ENCODE measurements around the gene ANXA3. TPM values are rescaled to one million over a fixed set of nuclear protein-coding genes. Genes with fewer than 3 reads are reported as not detected.

ANXA3 gene
- total RNA-seq (2022; extraction: Qiagen RNA extraction): 60.0 to 74.2 TPM (median 65.4 TPM) in 5 replicates

GRCh38 chr4:78551420-78552351, at the start of gene ANXA3:
TSS of gene ANXA3 (plus strand) at chr4:78551770. CDS start at chr4:78554474, 2,704 bp downstream.

Other genes with a start within 250 kb of the ANXA3 start
- gene BMP2K, start 224.6 kb downstream of the ANXA3 start, total RNA-seq (2022; extraction: Qiagen RNA extraction): 10.2 to 13.3 TPM (median 12.1 TPM) in 5 replicates